ENCODE measurements around the gene ASB13. TPM values are rescaled to one million over a fixed set of nuclear protein-coding genes. Genes with fewer than 3 reads are reported as not detected.

The ASB13 gene
- total RNA-seq, 2 experiments from 2014 or later = 1.9 to 2.9 TPM

DNA sequence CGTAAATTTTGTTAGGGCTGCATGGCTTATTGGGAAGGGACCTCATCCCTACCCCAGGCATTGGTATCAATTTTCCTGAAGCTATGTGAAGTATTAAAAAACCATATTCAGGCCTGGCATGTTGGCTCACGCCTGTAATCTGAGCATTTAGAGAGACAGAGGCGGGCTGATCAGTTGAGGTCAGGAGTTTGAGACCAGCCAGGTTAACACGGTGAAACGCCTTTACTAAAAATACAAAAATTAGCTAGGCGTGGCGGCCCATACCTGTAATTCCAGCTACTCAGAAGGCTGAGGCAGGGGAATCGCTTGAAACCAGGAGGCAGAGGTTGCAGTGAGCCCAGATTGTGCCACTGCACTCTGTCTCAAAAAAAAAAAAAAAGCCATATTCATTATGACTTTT lies 25.4 kb upstream of the ASB13 start:
- intact Hi-C loops (cut with DNase I, micrococcal nuclease) = no loop called here
- H3K9me3 Mint-ChIP-seq = no peaks in the 10 kb centered on the region
- peak overlapping the region; percentile 31 for H3K4me3 Mint-ChIP-seq
- TF ChIP-seq, protein P1, sequence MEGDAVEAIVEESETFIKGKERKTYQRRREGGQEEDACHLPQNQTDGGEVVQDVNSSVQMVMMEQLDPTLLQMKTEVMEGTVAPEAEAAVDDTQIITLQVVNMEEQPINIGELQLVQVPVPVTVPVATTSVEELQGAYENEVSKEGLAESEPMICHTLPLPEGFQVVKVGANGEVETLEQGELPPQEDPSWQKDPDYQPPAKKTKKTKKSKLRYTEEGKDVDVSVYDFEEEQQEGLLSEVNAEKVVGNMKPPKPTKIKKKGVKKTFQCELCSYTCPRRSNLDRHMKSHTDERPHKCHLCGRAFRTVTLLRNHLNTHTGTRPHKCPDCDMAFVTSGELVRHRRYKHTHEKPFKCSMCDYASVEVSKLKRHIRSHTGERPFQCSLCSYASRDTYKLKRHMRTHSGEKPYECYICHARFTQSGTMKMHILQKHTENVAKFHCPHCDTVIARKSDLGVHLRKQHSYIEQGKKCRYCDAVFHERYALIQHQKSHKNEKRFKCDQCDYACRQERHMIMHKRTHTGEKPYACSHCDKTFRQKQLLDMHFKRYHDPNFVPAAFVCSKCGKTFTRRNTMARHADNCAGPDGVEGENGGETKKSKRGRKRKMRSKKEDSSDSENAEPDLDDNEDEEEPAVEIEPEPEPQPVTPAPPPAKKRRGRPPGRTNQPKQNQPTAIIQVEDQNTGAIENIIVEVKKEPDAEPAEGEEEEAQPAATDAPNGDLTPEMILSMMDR (IDR thresholded peaks at IDR 0.05) = no peak
- H3K36me3 Mint-ChIP-seq (ENCODE audit: low read depth) = peaks cover 9% of the 10 kb centered on the region
- no peaks in the 10 kb centered on the region for H3K27me3 Mint-ChIP-seq
- Histone ChIP-seq H3K36me3 (ENCODE audit: insufficient read depth, low read length) (no peaks in the 10 kb centered on the region), H3K27ac (ENCODE audit: low read depth in 1 of 2, low read length in 2 of 2) (no peak overlapping the region), H3K9me3 (ENCODE audit: control insufficient read depth in 1 of 2, insufficient read depth in 1 of 2, low read length in 2 of 2) (no peaks in the 10 kb centered on the region), H3K27me3 (ENCODE audit: control insufficient read depth in 1 of 2, insufficient read depth in 2 of 2, low read length in 2 of 2) (no peaks in the 10 kb centered on the region), H3K4me3 (ENCODE audit: low read length) (no peak overlapping the region), H3K4me1 (ENCODE audit: insufficient read depth, low read length) (peaks cover 41% of the 10 kb centered on the region)
- no peak for DNase-seq
- ChIA-PET CTCF (interaction anchor here (1.0 to 2.1 kb wide), 5 partner anchors 18 to 118 kb away, joined by 3 to 7 read pairs (median 4); no protein-coding TSS in a partner anchor), POLR2A (interaction anchor here (0.6 to 1.7 kb wide), 5 partner anchors 8 to 118 kb away, joined by 3 to 8 read pairs (median 3); partner anchors contain the start of gene TASOR2)
- peak overlapping the region; percentile 66 for H3K27ac Mint-ChIP-seq
- peaks cover 86% of the 10 kb centered on the region for H3K4me1 Mint-ChIP-seq (ENCODE audit: low read depth)
- no peak for ATAC-seq (ENCODE audit: poor library complexity)

DNA sequence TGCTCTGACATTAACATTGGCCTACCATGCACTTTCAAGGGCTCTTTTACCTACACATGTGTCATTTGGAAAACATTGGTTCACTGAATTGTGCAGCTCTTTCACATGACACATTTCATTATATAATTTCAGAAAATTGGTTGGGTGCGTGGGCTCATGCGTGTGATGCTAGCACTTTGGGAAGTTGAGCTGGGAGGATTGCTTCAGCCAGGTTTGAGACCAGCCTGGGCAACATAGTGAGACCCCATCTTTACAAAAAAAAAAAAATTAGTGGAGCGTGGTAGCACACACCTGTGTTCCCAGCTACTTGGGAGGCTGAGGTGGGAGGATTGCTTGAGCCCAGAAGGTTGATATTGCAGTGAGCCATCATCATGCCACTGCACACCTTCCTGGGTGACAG lies 22.2 kb upstream of the ASB13 start:
- peaks cover 46% of the 10 kb centered on the region for H3K4me1 ChIP-seq (ENCODE audit: insufficient read depth, low read length)
- no peak overlapping the region for H3K27ac ChIP-seq (ENCODE audit: low read depth in 1 of 2, low read length in 2 of 2)
- intact Hi-C loops (cut with DNase I, micrococcal nuclease) = loop anchor here in 1 of 2 experiments (5.0 kb wide), 1 partner anchor 184 kb away; no protein-coding TSS in a partner anchor
- no peaks in the 10 kb centered on the region for H3K9me3 Mint-ChIP-seq
- ATAC-seq (ENCODE audit: poor library complexity) (no peak), DNase-seq (no peak)
- H3K36me3 Mint-ChIP-seq (ENCODE audit: low read depth) = peaks cover 27% of the 10 kb centered on the region
- H3K9me3 ChIP-seq (ENCODE audit: control insufficient read depth in 1 of 2, insufficient read depth in 1 of 2, low read length in 2 of 2) = no peaks in the 10 kb centered on the region
- H3K27me3 ChIP-seq (ENCODE audit: control insufficient read depth in 1 of 2, insufficient read depth in 2 of 2, low read length in 2 of 2) = no peaks in the 10 kb centered on the region
- CTCF ChIA-PET = interaction anchor here (0.7 to 1.8 kb wide), 4 partner anchors 13 to 243 kb away, joined by 3 to 6 read pairs (median 3); no protein-coding TSS in a partner anchor
- H3K4me3 ChIP-seq (ENCODE audit: low read length) = no peak overlapping the region
- POLR2A ChIA-PET = interaction anchor here (1.2 kb wide), 1 partner anchor 12 kb away, joined by 3 read pairs; no protein-coding TSS in a partner anchor
- H3K36me3 ChIP-seq (ENCODE audit: insufficient read depth, low read length) = no peaks in the 10 kb centered on the region
- H3K27me3 Mint-ChIP-seq = no peaks in the 10 kb centered on the region
- H3K4me3 Mint-ChIP-seq = no peak overlapping the region
- peaks cover 79% of the 10 kb centered on the region for H3K4me1 Mint-ChIP-seq (ENCODE audit: low read depth)
- peak overlapping the region; percentile 27 for H3K27ac Mint-ChIP-seq
- TF ChIP-seq, protein P1 (IDR thresholded peaks at IDR 0.05) = no peak

DNA sequence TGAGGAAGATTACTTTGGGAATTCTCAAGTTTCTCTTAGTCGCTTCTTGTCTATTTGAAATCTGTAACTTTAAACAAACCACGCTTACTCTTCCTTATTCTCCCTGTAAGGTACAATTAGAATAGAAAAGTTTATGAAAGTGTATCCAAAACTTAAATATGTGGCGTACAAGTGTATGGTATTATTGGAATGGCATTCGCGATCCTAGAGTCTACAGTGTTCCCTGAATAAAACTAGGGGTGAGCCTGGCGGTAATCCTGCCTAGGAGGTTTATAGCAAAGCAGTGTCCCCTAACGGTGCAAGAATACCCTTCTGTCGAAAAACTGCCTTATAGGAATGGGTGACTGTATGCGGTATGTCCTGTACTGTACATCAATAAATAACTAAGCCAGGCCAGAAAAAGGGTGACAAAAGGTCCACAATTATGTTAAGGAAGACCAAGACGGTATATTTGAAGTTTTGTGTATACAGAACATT lies 19.4 kb upstream of the ASB13 start:
- peak overlapping the region; percentile 81 to 98 for H3K27ac ChIP-seq (ENCODE audit: low read depth in 1 of 2, low read length in 2 of 2)
- Mint-ChIP-seq H3K9me3 (no peaks in the 10 kb centered on the region), H3K4me3 (peak overlapping the region; percentile 96), H3K36me3 (ENCODE audit: low read depth) (peaks cover 27% of the 10 kb centered on the region), H3K27me3 (no peaks in the 10 kb centered on the region), H3K4me1 (ENCODE audit: low read depth) (peaks cover 58% of the 10 kb centered on the region), H3K27ac (peak overlapping the region; percentile 98)
- TF ChIP-seq, protein P1 (IDR thresholded peaks at IDR 0.05) = peak; percentile 25
- ChIA-PET POLR2A (interaction anchor here (1.0 kb wide), 1 partner anchor 128 kb away, joined by 3 read pairs; no protein-coding TSS in a partner anchor), CTCF (no interaction called here)
- ATAC-seq (ENCODE audit: poor library complexity) (no peak), DNase-seq (peak in 2 of 14 experiments; percentile 31 to 38)
- no peaks in the 10 kb centered on the region for H3K27me3 ChIP-seq (ENCODE audit: control insufficient read depth in 1 of 2, insufficient read depth in 2 of 2, low read length in 2 of 2)
- H3K36me3 ChIP-seq (ENCODE audit: insufficient read depth, low read length) = no peaks in the 10 kb centered on the region
- intact Hi-C loops (cut with DNase I, micrococcal nuclease) = loop anchor here (2.0 to 5.0 kb wide), 3 partner anchors 25 to 186 kb away; partner anchors contain the start of gene GDI2 (in 1 of the 2)
- peak overlapping the region; percentile 71 for H3K4me3 ChIP-seq (ENCODE audit: low read length)
- H3K9me3 ChIP-seq (ENCODE audit: control insufficient read depth in 1 of 2, insufficient read depth in 1 of 2, low read length in 2 of 2) = no peaks in the 10 kb centered on the region
- peaks cover 28% of the 10 kb centered on the region for H3K4me1 ChIP-seq (ENCODE audit: insufficient read depth, low read length)
